HG03571 (cell line): ENCODE data around the gene TPO.

Experiments used
- ATAC-seq: cut with Tn5 transposase; IDR thresholded peaks from one replicate; pipeline ENCODE4 v1.9.1; 2021; ENCODE audit not compliant: unreplicated experiment

The TPO gene

GRCh38 chr2:1518867-1519530 is 105.7 kb downstream of the TPO start:
- no peak for ATAC-seq

GRCh38 chr2:1521191-1521877 is 108.1 kb downstream of the TPO start:
- no peak for ATAC-seq

DNA sequence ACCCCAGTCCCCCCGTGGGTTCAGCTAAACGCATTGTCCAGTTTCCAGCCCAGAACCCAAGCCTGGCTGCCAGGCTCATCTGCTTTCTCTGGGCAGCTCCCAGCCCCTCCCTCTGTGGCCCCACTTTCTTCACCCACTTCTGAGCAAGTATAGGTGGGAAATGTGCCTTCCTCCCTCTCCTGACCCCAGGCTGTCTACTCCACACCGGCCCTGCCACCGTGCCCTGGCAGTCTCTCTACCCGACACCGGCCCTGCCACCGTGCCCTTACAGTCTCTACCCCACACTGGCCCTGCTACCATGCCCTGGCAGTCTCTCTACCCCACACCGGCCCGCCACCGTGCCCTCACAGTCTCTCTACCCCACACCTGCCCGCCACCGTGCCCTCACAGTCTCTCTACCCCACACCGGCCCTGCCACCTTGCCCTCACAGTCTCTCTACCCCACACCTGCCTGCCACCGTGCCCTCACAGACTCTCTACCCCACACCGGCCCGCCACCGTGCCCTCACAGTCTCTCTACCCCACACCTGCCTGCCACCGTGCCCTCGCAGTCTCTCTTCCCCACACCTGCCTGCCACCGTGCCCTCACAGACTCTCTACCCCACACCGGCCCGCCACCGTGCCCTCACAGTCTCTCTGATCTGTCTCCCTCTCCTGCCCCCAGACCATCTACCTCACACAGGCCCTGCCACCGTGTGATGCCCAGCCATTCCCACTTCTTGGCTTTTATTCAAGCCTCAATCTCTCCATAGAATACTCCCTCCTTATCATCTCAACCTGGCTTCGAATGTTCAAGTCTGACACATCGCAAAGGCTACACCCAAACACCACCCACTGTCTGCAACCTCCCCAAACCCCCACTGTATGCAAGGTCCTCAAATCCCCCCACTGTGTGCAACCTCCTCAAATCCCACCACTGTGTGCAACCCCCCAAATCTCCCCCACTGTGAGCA is 108.9 kb downstream of the TPO start:
- ATAC-seq = no peak

- ATAC-seq = no peak
Observed at GRCh38 chr2:1527153-1527992, 114.1 kb downstream of the TPO start.

GRCh38 chr2:1528273-1529064 is 115.2 kb downstream of the TPO start:
- no peak for ATAC-seq

DNA sequence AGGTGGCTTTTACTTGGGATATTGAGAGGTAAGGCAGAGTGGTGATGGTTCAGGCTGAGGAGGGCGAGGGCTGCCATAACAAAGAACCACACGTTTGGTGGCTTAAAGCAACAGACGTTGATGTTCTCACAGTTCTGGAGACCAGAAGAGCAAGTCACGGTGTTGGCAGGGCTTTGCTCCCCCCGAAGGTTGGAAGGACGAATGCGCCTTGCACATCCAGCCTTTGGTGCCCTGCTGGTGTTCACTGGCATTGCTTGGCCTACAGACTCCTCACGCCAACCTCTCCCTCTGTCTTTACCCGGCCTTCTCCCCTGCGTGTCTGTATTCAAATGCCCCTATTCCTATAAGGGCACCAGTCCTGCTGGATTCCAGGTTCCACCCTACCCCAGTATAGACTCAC is 125.4 kb downstream of the TPO start:
- ATAC-seq = no peak

DNA sequence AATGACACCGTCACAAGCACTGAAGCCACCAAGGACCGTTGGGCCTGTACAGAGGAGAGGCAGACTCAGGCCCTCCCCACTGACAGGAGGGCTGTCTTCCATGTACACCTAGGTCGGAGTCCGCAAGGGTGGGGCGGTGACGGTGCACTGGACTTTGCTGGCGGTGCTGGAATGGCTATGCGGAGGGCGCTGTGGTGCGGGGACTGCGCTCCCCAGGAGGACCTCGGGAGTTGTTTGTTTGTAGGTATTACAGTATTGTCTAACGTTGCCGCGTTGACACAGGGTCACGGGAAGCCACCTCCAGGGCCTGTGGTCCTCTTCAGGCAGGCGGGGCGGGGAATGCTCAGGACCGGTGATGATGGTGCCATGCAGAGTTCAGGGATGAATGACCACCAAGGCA is 126.2 kb downstream of the TPO start:
- ATAC-seq = no peak

- ATAC-seq = no peak
Observed at GRCh38 chr2:1539973-1540372, 126.7 kb downstream of the TPO start.

GRCh38 chr2:1540481-1540880 is 127.2 kb downstream of the TPO start:
- no peak for ATAC-seq

DNA sequence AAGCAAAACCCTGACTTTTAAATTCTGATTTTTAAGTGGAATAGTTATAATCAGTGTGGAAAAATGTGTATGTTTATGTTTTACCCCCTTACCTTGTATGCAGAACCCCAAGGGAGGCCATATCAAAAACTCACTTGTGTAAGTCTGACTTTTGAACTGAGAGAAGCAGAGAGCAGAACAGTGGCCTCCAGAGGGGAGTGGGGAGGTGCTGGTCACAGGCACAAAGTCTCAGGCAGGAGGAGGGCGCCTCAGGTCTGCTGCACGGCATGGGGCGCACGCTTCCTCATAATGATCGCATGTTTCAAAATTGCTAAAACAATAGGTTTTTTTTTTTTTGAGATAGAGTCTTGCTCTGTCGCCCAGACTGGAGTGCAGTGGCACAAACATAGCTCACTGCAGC is 127.8 kb downstream of the TPO start:
- ATAC-seq = no peak

- no peak for ATAC-seq
Observed at GRCh38 chr2:1541819-1542475, 128.7 kb downstream of the TPO start.

GRCh38 chr2:1542971-1543370 is 129.7 kb downstream of the TPO start:
- ATAC-seq = no peak

DNA sequence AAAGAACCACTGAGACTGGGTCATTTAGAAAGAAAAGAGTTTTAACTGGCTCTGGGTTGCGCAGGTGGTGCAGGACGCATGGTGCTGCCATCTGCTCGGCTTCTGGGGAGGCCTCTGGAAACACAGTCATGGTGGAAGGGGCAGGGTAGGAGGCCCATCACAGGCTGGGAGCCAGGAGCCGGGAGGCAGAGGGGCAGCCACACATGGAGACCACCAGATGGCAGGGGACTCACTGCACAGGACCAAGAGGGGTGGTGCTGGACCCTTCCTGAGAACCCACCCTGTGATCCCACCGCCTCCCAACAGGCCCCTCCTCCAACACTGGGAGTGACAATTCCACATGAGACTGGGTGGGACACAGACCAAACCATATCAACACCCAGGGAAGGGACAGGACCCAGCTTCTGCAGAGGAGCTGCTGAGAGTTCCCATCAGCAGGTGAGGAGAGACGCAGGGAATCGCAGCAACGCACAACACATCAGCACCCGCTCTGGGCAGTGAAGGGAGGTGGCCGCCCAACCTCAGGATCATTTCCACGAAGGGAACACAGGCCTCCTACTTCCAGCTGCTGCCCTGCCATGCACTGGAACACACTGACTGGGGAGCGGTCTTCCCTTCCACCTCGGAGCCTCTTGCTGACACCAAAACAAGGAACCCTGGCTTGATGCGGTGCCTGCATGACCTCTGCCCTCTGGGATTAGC is 130.7 kb downstream of the TPO start:
- ATAC-seq = no peak

DNA sequence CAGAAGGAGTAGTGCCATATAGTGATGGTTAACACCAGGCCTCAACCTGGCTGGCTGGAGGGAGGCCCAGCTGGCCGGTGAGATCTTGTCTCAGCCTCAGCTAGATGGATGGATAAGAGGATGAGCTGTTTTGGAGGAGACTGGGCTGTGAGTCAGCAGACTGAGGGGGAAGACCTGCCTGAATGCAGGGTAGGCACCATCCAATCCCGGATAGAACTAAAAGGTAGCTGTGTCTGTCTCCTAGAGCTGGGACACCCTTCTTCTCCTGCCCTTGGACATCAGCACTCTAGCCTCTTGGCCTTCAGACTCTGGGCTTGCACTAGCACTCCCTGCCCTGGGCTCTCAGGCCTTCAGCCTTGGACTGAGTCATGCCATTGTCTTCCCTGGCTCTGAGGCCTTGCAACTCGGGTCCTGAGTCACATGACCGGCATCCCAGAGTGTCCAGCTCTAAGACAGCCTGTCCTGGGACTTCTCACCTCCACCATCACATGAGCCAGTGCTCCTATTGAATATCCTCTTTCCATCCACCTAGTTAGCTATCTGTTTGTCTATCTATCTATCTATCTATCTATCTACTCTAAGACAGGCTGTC is 131.3 kb downstream of the TPO start:
- ATAC-seq = no peak

- ATAC-seq = no peak
Observed at GRCh38 chr2:1546023-1546591, 132.8 kb downstream of the TPO start.

DNA sequence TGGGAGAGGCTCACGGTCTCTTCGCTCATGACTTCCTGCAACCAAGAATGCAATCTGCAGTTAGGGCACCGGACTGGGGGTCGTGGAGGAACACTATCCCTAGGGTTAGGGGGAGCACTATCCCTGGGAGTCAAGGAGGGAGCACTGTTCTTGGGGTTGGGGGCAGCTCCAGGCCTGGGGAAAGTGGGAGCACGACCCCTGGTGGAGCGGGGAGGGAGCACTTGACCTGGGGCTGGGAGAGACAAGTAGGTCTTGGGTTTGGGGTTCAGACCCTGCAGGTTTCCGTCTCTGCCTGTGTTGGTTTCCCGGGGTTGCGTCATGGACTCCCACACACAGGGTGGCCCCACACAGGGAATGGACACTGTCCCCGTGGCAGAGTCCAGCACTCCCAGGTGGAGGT is 133.6 kb downstream of the TPO start:
- no peak for ATAC-seq

- ATAC-seq = no peak
Observed at GRCh38 chr2:1548910-1549673, 135.8 kb downstream of the TPO start.
